IPS DF 19.7 (cell line): Measurements from ENCODE around the gene NSMCE1.
A peak's percentile ranks its signal among the peaks of the same experiment; 100 is the strongest.
"Not testable (repeated sequence)": the region's sequence is repeated elsewhere in the genome, so short reads cannot be mapped to it uniquely, and the experiment has no call there.

Source experiments
- DNase-seq: peaks from one replicate; pipeline ENCODE4 v3.0.0-alpha.2; 2013; ENCODE audit warnings: low read depth, low spot score

Gene NSMCE1

GRCh38 chr16:27216297-27216885, 52.2 kb downstream of the NSMCE1 start:
- no peak for DNase-seq

GRCh38 chr16:27215660-27216059, 52.9 kb downstream of the NSMCE1 start:
- no peak for DNase-seq

- DNase-seq = no peak
Observed at GRCh38 chr16:27214084-27214961, 54.2 kb downstream of the NSMCE1 start.

- DNase-seq = no peak
Observed at GRCh38 chr16:27211026-27211425, 57.5 kb downstream of the NSMCE1 start.

- no peak for DNase-seq
Observed at GRCh38 chr16:27210174-27210573, 58.4 kb downstream of the NSMCE1 start.

GRCh38 chr16:27209591-27209990, 59.0 kb downstream of the NSMCE1 start:
- DNase-seq = no peak

- no peak for DNase-seq
Observed at GRCh38 chr16:27208796-27209195, 59.8 kb downstream of the NSMCE1 start.

- no peak for DNase-seq
Observed at GRCh38 chr16:27208081-27208680, 60.4 kb downstream of the NSMCE1 start.

- not testable (repeated sequence) for DNase-seq
Observed at GRCh38 chr16:27207121-27207520, 61.5 kb downstream of the NSMCE1 start.

- DNase-seq = no peak
Observed at GRCh38 chr16:27205423-27206065, 63.0 kb downstream of the NSMCE1 start.

GRCh38 chr16:27204312-27204915, 64.2 kb downstream of the NSMCE1 start:
- no peak for DNase-seq

- peak; percentile 95 for DNase-seq
Observed at GRCh38 chr16:27203507-27204311, 64.9 kb downstream of the NSMCE1 start, which contains the start of gene KDM8. Gene KDM8 (plus strand): TSS chr16:27203526. CDS start chr16:27210124, 6,598 bp downstream.

- peak; percentile 79 for DNase-seq
Observed at GRCh38 chr16:27202923-27203506, 65.6 kb downstream of the NSMCE1 start.

GRCh38 chr16:27200914-27201313, 67.7 kb downstream of the NSMCE1 start:
- not testable (repeated sequence) for DNase-seq

- no peak for DNase-seq
Observed at GRCh38 chr16:27199736-27200135, 68.8 kb downstream of the NSMCE1 start.

- DNase-seq = no peak
Observed at GRCh38 chr16:27199235-27199586, 69.4 kb downstream of the NSMCE1 start.

GRCh38 chr16:27198451-27199234, 69.9 kb downstream of the NSMCE1 start:
- no peak for DNase-seq

- no peak for DNase-seq
Observed at GRCh38 chr16:27197004-27197403, 71.6 kb downstream of the NSMCE1 start.

- no peak for DNase-seq
Observed at GRCh38 chr16:27195941-27196595, 72.5 kb downstream of the NSMCE1 start.
